HepG2 (cell line): ENCODE data around the gene HLA-DMB. TPM values are rescaled to one million over a fixed set of nuclear protein-coding genes. Genes with fewer than 3 reads are reported as not detected.

Source experiments
- CEBPB ChIP-seq: IDR thresholded peaks from 2 replicates; pipeline ENCODE4 v1.6.1; 2011; ENCODE audit warnings: low read depth, low read length, improper control_type of control experiment, borderline replicate concordance
- GABPB1 ChIP-seq: IDR thresholded peaks from 2 replicates; pipeline ENCODE4 v1.6.1; 2016; ENCODE audit warnings: mild to moderate bottlenecking, missing genetic modification reagents, moderate library complexity, missing compliant biosample characterization
- GMEB2 ChIP-seq: IDR thresholded peaks from 2 replicates; pipeline ENCODE4 v1.6.1; 2016; ENCODE audit warnings: missing biosample characterization, missing genetic modification reagents, low read depth
- HNF1B ChIP-seq: sonication (generic); formaldehyde crosslinking; IDR thresholded peaks from 2 replicates; pipeline ENCODE4 v1.5.1; 2020; ENCODE audit warnings: mild to moderate bottlenecking, moderate library complexity, missing genetic modification reagents
- KLF6 ChIP-seq: IDR thresholded peaks from 2 replicates; pipeline ENCODE4 v1.8.0; 2016; ENCODE audit warnings: missing biosample characterization, missing genetic modification reagents
- RFX1 ChIP-seq: fragments of 450-650 bp; IDR thresholded peaks from 2 replicates; pipeline ENCODE4 v1.6.1; 2017
- SRSF4 ChIP-seq: fragments of 200-400 bp; formaldehyde crosslinking; IDR thresholded peaks from one replicate; pipeline ENCODE4 v1.6.1; 2018; ENCODE audit warnings: mild to moderate bottlenecking, low read depth, low read length, moderate library complexity; ENCODE audit not compliant: poor library complexity, severe bottlenecking
- THAP8 ChIP-seq: sonication (generic); formaldehyde crosslinking; IDR thresholded peaks from 2 replicates; pipeline ENCODE4 v1.5.1; 2020; ENCODE audit warnings: missing genetic modification reagents, mild to moderate bottlenecking, borderline replicate concordance
- TRIM22 ChIP-seq: fragments of 450-650 bp; IDR thresholded peaks from 2 replicates; pipeline ENCODE4 v1.6.1; 2017
- ZGPAT ChIP-seq: IDR thresholded peaks from 2 replicates; pipeline ENCODE4 v1.6.1; 2016; ENCODE audit warnings: mild to moderate bottlenecking
- ZNF17 ChIP-seq: sonication (generic); formaldehyde crosslinking; IDR thresholded peaks from 2 replicates; pipeline ENCODE4 v1.5.0; 2020; ENCODE audit warnings: mild to moderate bottlenecking, missing genetic modification reagents
- ZNF282 ChIP-seq: fragments of 450-650 bp; IDR thresholded peaks from 2 replicates; pipeline ENCODE4 v1.6.1; 2018; ENCODE audit not compliant: partially characterized antibody
- ZNF33B ChIP-seq: sonication (generic); formaldehyde crosslinking; IDR thresholded peaks from 2 replicates; pipeline ENCODE4 v1.5.1; 2020; ENCODE audit warnings: mild to moderate bottlenecking, missing genetic modification reagents
- ZNF414 ChIP-seq: sonication (generic); formaldehyde crosslinking; IDR thresholded peaks from 2 replicates; pipeline ENCODE4 v1.5.0; 2020; ENCODE audit warnings: missing genetic modification reagents
- ZNF687 ChIP-seq: sonication (generic); formaldehyde crosslinking; IDR thresholded peaks from 2 replicates; pipeline ENCODE4 v1.5.1; 2020; ENCODE audit warnings: mild to moderate bottlenecking, missing genetic modification reagents, moderate library complexity
- ZNF792 ChIP-seq: IDR thresholded peaks from 2 replicates; pipeline ENCODE4 v1.6.1; 2016
- polyA plus RNA-seq, 8 experiments: library from polyadenylated mRNA; depleted of rRNA in 3 of 8; stranded (reverse) in 7 of 8; unstranded in 1 of 8; fragments of >200 nt; fragmentation: Illumina TruSeq in 4 of 8; extraction: Trizol in 4 of 8; gene quantifications; 2 replicates each; pipeline versions ENCODE4 v1.2.1 to v1.2.3, GENCODE V29; 2011 to 2016; ENCODE audit warnings: low read depth in 4 of 8, missing spikeins in 1 of 8, mixed read lengths in 1 of 8; ENCODE audit not compliant: insufficient read depth in 1 of 8
- total RNA-seq, 5 experiments: library from RNA; depleted of rRNA; stranded (reverse); fragments of >200 nt; fragmentation: Illumina TruSeq; extraction: Trizol; gene quantifications; 2 replicates each; pipeline ENCODE4 v1.2.3, GENCODE V29; 2016; ENCODE audit warnings: low read depth in 1 of 5

HLA-DMB gene
- total and polyA plus RNA-seq, 2 of the 13 experiments (the other 11 are each of a cell fraction or from before 2014, with no cell fraction given), result not detected

GRCh38 chr6:32972353-32973143, 31.7 kb upstream of the HLA-DMB start (continued):
- TF ChIP-seq ZNF17 (CRISPR knock-in tag) (no peak), GABPB1 (CRISPR knock-in tag) (no peak; the same call in 1 of the 2 replicates), KLF6 (CRISPR knock-in tag) (no peak; the same call in 1 of the 2 replicates), THAP8 (CRISPR knock-in tag) (0 out of 2 replicates have a peak, but pooled peaks have one; percentile 47), GMEB2 (no peak), ZNF687 (CRISPR knock-in tag) (peak; percentile 12; the same call in 1 of the 2 replicates), HNF1B (CRISPR knock-in tag) (peak; percentile 24; the same call in 1 of the 2 replicates), ZNF33B (no peak), SRSF4 (peak; percentile 52), CEBPB (no peak), ZGPAT (peak; percentile 8; the same call in 1 of the 2 replicates), TRIM22 (no peak), ZNF792 (no peak), RFX1 (no peak), ZNF414 (peak; percentile 25; the same call in 1 of the 2 replicates), ZNF282 (no peak)
